AG09319 (cell line): Measurements from ENCODE around the gene SYNJ2.

Experiments
- DNase-seq: peaks from one replicate; pipeline ENCODE4 v3.0.0-alpha.2; 2010; ENCODE audit warnings: low read depth; ENCODE audit errors: extremely low read depth
- CTCF ChIP-seq: IDR thresholded peaks from 2 replicates; pipeline ENCODE4 v1.5.1; 2011; ENCODE audit warnings: low read depth, mild to moderate bottlenecking, inconsistent platforms, low read length, moderate library complexity

Gene SYNJ2

GRCh38 chr6:158013904-158014504 is 32.3 kb downstream of the SYNJ2 start:
- no peak for DNase-seq
- TF ChIP-seq CTCF = no peak

GRCh38 chr6:158014505-158015187 is 33.0 kb downstream of the SYNJ2 start:
- TF ChIP-seq CTCF = no peak
- no peak for DNase-seq

- TF ChIP-seq CTCF = no peak
- no peak for DNase-seq
Observed at GRCh38 chr6:158015188-158015506, 33.5 kb downstream of the SYNJ2 start.

- TF ChIP-seq CTCF = no peak
- DNase-seq = no peak
Observed at GRCh38 chr6:158016571-158017383, 35.1 kb downstream of the SYNJ2 start.

- TF ChIP-seq CTCF = no peak
- DNase-seq = no peak
Observed at GRCh38 chr6:158017621-158018040, 36.0 kb downstream of the SYNJ2 start.

GRCh38 chr6:158018041-158018771 is 36.5 kb downstream of the SYNJ2 start:
- TF ChIP-seq CTCF = no peak

More at GRCh38 chr6:158018041-158018771, 36.5 kb downstream of the SYNJ2 start:
- DNase-seq = peak; percentile 83
